H9 (cell line): ENCODE results near the gene TOR1A. TPM values are rescaled to one million over a fixed set of nuclear protein-coding genes. Genes with fewer than 3 reads are reported as not detected.

Source experiments
- DNase-seq: peaks from one replicate; pipeline ENCODE4 v3.0.0-alpha.2; 2017
- H2AFZ ChIP-seq: one replicate; pipeline ENCODE4 v1.6.1; 2013; ENCODE audit warnings: mild to moderate bottlenecking, low read length, control low read depth, moderate library complexity
- H2AK5ac ChIP-seq: 2 replicates; pipeline ENCODE4 v1.6.1; 2013; ENCODE audit warnings: low read length, control low read depth, mixed read lengths; ENCODE audit not compliant: insufficient read length
- H2BK120ac ChIP-seq: one replicate; pipeline ENCODE4 v1.6.1; 2013; ENCODE audit warnings: low read depth, mild to moderate bottlenecking, low read length, control low read depth, inconsistent platforms; ENCODE audit not compliant: poor library complexity, severe bottlenecking
- H2BK12ac ChIP-seq: 2 replicates; pipeline ENCODE4 v1.6.1; 2013; ENCODE audit warnings: low read length, control low read depth, mixed read lengths, low read depth; ENCODE audit not compliant: insufficient read length
- H2BK15ac ChIP-seq: 2 replicates; pipeline ENCODE4 v1.6.1; 2013; ENCODE audit warnings: low read depth, low read length, control low read depth
- H2BK20ac ChIP-seq: one replicate; pipeline ENCODE4 v1.6.1; 2013; ENCODE audit warnings: low read depth, mild to moderate bottlenecking, low read length, control low read depth, inconsistent platforms; ENCODE audit not compliant: poor library complexity, severe bottlenecking
- H2BK5ac ChIP-seq: 2 replicates; pipeline ENCODE4 v1.6.1; 2013; ENCODE audit warnings: low read length, control low read depth, mixed read lengths; ENCODE audit not compliant: insufficient read length
- H3K14ac ChIP-seq: 2 replicates; pipeline ENCODE4 v1.6.1; 2013; ENCODE audit warnings: low read length, control low read depth; ENCODE audit not compliant: insufficient read depth
- H3K18ac ChIP-seq: 2 replicates; pipeline ENCODE4 v1.6.1; 2013; ENCODE audit warnings: low read depth, mild to moderate bottlenecking, mixed read lengths, low read length, control low read depth; ENCODE audit not compliant: insufficient read length
- H3K23ac ChIP-seq: 2 replicates; pipeline ENCODE4 v1.6.1; 2013; ENCODE audit warnings: low read length, control low read depth, mixed read lengths, low read depth; ENCODE audit not compliant: insufficient read length
- H3K23me2 ChIP-seq: 2 replicates; pipeline ENCODE4 v1.6.1; 2013; ENCODE audit warnings: low read depth, mild to moderate bottlenecking, mixed read lengths, low read length, control low read depth; ENCODE audit not compliant: insufficient read length, poor library complexity, severe bottlenecking
- H3K27ac ChIP-seq: 2 replicates; pipeline ENCODE4 v1.5.1; 2013; ENCODE audit warnings: low read length, control low read depth, mixed read lengths, low read depth; ENCODE audit not compliant: insufficient read length
- H3K27me3 ChIP-seq: 2 replicates; pipeline ENCODE4 v1.6.1; 2013; ENCODE audit warnings: low read length, control low read depth, inconsistent platforms; ENCODE audit not compliant: insufficient read depth
- H3K4ac ChIP-seq: 2 replicates; pipeline ENCODE4 v1.6.1; 2013; ENCODE audit warnings: low read depth, mild to moderate bottlenecking, control low read depth, inconsistent platforms, low read length, moderate library complexity
- H3K4me1 ChIP-seq: 2 replicates; pipeline ENCODE4 v1.6.1; 2013; ENCODE audit warnings: low read length, control low read depth, inconsistent platforms; ENCODE audit not compliant: insufficient read depth
- H3K4me2 ChIP-seq: 2 replicates; pipeline ENCODE4 v1.6.1; 2013; ENCODE audit warnings: low read length, control low read depth, mixed read lengths; ENCODE audit not compliant: insufficient read length, insufficient read depth
- H3K56ac ChIP-seq: 2 replicates; pipeline ENCODE4 v1.6.1; 2013; ENCODE audit warnings: low read depth, mild to moderate bottlenecking, mixed read lengths, low read length, control low read depth; ENCODE audit not compliant: insufficient read length
- H3K79me1 ChIP-seq: 2 replicates; pipeline ENCODE4 v1.6.1; 2013; ENCODE audit warnings: low read depth, mild to moderate bottlenecking, moderate library complexity, low read length, control low read depth, inconsistent platforms; ENCODE audit not compliant: insufficient read depth, poor library complexity, severe bottlenecking
- H3K79me2 ChIP-seq: 2 replicates; pipeline ENCODE4 v1.6.1; 2013; ENCODE audit warnings: low read length, control low read depth, inconsistent platforms; ENCODE audit not compliant: insufficient read depth
- H3K9ac ChIP-seq: 2 replicates; pipeline ENCODE4 v1.6.1; 2013; ENCODE audit warnings: low read length, control low read depth, mixed read lengths; ENCODE audit not compliant: insufficient read length; ENCODE audit errors: extremely low read depth
- H3K9me3 ChIP-seq: one replicate; pipeline ENCODE4 v1.6.1; 2013; ENCODE audit warnings: low read depth, low read length, inconsistent platforms; ENCODE audit not compliant: control insufficient read depth
- H3T11ph ChIP-seq: one replicate; pipeline ENCODE4 v1.6.1; 2013; ENCODE audit warnings: mild to moderate bottlenecking, low read length, control low read depth, inconsistent platforms
- H4K20me1 ChIP-seq: one replicate; pipeline ENCODE4 v1.6.1; 2013; ENCODE audit not compliant: control insufficient read depth, insufficient read length, insufficient read depth
- H4K5ac ChIP-seq: 2 replicates; pipeline ENCODE4 v1.6.1; 2013; ENCODE audit warnings: low read depth, mild to moderate bottlenecking, mixed read lengths, low read length, control low read depth; ENCODE audit not compliant: insufficient read length
- H4K8ac ChIP-seq: replicated peaks from 2 replicates; pipeline ENCODE4 v1.6.1; 2013; ENCODE audit warnings: low read length, control low read depth, mixed read lengths, low read depth; ENCODE audit not compliant: insufficient read length
- H4K91ac ChIP-seq: 2 replicates; pipeline ENCODE4 v1.6.1; 2013; ENCODE audit warnings: low read depth, mild to moderate bottlenecking, moderate library complexity, mixed read lengths, low read length, control low read depth; ENCODE audit not compliant: insufficient read length
- H3K27ac Mint-ChIP-seq, 3 experiments: 2 replicates in 2 of 3; 3 replicates in 1 of 3; pipeline ENCODE4 v1.8.0; 2020 to 2021; ENCODE audit warnings: mixed read lengths in 3 of 3, mild to moderate bottlenecking in 1 of 3, moderate library complexity in 1 of 3
- H3K27me3 Mint-ChIP-seq: 2 replicates; pipeline ENCODE4 v1.8.0; 2021; ENCODE audit warnings: low read depth, mild to moderate bottlenecking, moderate library complexity, mixed read lengths
- H3K36me3 Mint-ChIP-seq, 3 experiments: 2 replicates in 2 of 3; 3 replicates in 1 of 3; pipeline ENCODE4 v1.8.0; 2020 to 2021; ENCODE audit warnings: low read depth in 3 of 3, mixed read lengths in 3 of 3; ENCODE audit not compliant: insufficient read depth in 1 of 3
- H3K4me1 Mint-ChIP-seq, 2 experiments: 2 replicates each; pipeline ENCODE4 v1.8.0; 2020; ENCODE audit warnings: mixed read lengths in 2 of 2
- H3K4me3 Mint-ChIP-seq, 2 experiments: 2 replicates in 1 of 2; 3 replicates in 1 of 2; pipeline ENCODE4 v1.8.0; 2020 to 2021; ENCODE audit warnings: mild to moderate bottlenecking in 2 of 2, mixed read lengths in 2 of 2, moderate library complexity in 1 of 2
- H3K9me3 Mint-ChIP-seq, 2 experiments: 2 replicates in 1 of 2; 3 replicates in 1 of 2; pipeline ENCODE4 v1.8.0; 2020; ENCODE audit warnings: mild to moderate bottlenecking in 2 of 2, mixed read lengths in 2 of 2, moderate library complexity in 1 of 2
- CTCF ChIP-seq: fragments of 200-600 bp; sonication (generic); conservative IDR thresholded peaks from 3 replicates; pipeline ENCODE4 v1.8.0; 2021; ENCODE audit warnings: antibody characterized with exemption, mild to moderate bottlenecking
- WGBS: extraction: QIAGEN DNeasy Blood & Tissue Kit; methylation state at CpG from one replicate; pipeline ENCODE4 v1.1.7; 2013; ENCODE audit warnings: missing lambda C conversion rate, low lambda C conversion rate, mixed read lengths; ENCODE audit not compliant: insufficient read length; ENCODE audit errors: extremely low coverage; 5-methylcytosine and 5-hydroxymethylcytosine counted together
- long read RNA-seq: library from polyadenylated mRNA; unstranded; transcript quantifications from one replicate; pipeline ENCODE4 v2.0.0, GENCODE V29; 2020
- total RNA-seq: library from RNA; stranded (reverse); gene quantifications from 2 replicates; pipeline ENCODE4 v1.2.1, GENCODE V29; 2021

The TOR1A gene, protein sequence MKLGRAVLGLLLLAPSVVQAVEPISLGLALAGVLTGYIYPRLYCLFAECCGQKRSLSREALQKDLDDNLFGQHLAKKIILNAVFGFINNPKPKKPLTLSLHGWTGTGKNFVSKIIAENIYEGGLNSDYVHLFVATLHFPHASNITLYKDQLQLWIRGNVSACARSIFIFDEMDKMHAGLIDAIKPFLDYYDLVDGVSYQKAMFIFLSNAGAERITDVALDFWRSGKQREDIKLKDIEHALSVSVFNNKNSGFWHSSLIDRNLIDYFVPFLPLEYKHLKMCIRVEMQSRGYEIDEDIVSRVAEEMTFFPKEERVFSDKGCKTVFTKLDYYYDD
- total RNA-seq, result 57.0 and 60.1 TPM in 2 replicates
- long read RNA-seq, transcript TOR1A-201 (5 exons, 2,076 nt), result major isoform, 443 of 458 reads
- long read RNA-seq, partial matches to known transcripts, result 6 of 458 reads
- long read RNA-seq, other reads (novel, unspliced or antisense), result 8 of 458 reads

DNA sequence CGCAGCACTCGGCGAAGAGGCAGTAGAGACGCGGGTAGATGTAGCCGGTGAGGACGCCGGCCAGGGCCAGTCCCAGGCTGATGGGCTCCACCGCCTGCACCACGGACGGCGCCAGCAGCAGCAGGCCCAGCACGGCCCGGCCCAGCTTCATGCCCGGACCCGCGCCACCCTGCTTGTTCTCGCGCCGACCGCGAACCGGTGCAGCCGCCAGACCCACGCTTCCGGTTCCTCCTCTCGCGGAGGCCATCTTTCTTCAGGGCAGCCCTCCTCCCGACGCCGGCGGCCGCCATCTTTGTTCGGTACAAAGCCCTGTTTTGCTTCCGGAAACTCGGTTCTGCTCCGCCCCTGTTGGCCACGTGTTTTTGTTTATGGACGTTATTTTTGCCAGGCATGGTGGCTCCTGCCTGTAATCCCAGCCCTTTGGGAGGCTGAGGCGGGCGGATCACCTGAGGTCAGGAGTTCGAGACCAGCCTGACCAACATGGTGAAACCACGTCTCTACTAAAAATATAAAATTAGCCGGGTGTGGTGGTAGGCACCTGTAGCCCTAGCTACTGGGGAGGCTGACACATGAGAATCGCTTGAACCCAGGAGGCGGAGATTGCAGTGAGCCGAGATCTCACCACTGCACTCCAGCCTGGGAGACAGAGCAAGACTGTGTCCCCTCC is at the start of gene TOR1A:
TOR1A (minus strand) TSS at position 202 of the 667 bp plus-strand sequence; CDS start at position 151, 51 bp downstream.
- H3K4me1 ChIP-seq, result no peaks in the 10 kb centered on the region
- no CpG with 5 or more reads among the region's 47 CpGs for WGBS
- H3K56ac ChIP-seq, result no peak within 1 kb of the TSS
- H3K27me3 Mint-ChIP-seq, result no peaks in the 10 kb centered on the region
- H3K27ac ChIP-seq, result no peak within 1 kb of the TSS
- no peak within 1 kb of the TSS for H4K8ac ChIP-seq
- no peak within 1 kb of the TSS for H3T11ph ChIP-seq
- no peak within 1 kb of the TSS for H2BK5ac ChIP-seq
- no peak within 1 kb of the TSS for H3K4ac ChIP-seq
- H3K27ac Mint-ChIP-seq, result peak within 1 kb of the TSS; percentile 49 to 88 (median 84); a peak in 5 of 7 replicates
- no peak within 1 kb of the TSS for H3K23ac ChIP-seq
- H4K20me1 ChIP-seq, result no peaks in the 10 kb centered on the region
- no peak for TF ChIP-seq CTCF
- H3K4me1 Mint-ChIP-seq, result peaks cover 7 to 9% of the 10 kb centered on the region in 2 experiments
- peak; percentile 96 for DNase-seq
- no peak within 1 kb of the TSS for H2BK12ac ChIP-seq
- no peaks in the 10 kb centered on the region for H3K9me3 Mint-ChIP-seq
- peak within 1 kb of the TSS; percentile 77 to 87 for H3K4me3 Mint-ChIP-seq
- H3K23me2 ChIP-seq, result peaks cover 5% of the 10 kb centered on the region
- no peak within 1 kb of the TSS for H2BK15ac ChIP-seq
- no peaks in the 10 kb centered on the region; the same call in 1 of the 2 replicates for H3K79me2 ChIP-seq
- H3K36me3 Mint-ChIP-seq, result peaks cover 11 to 51% (median 42%) of the 10 kb centered on the region in 3 experiments; a peak in 6 of 7 replicates
- H3K18ac ChIP-seq, result peak within 1 kb of the TSS; percentile 94
- H4K91ac ChIP-seq, result no peak within 1 kb of the TSS
- no peaks in the 10 kb centered on the region for H3K27me3 ChIP-seq
- H2AFZ ChIP-seq, result no peak within 1 kb of the TSS
- peak within 1 kb of the TSS; percentile 98; the same call in 1 of the 2 replicates for H3K14ac ChIP-seq
- H4K5ac ChIP-seq, result no peak within 1 kb of the TSS
- no peak within 1 kb of the TSS for H2BK120ac ChIP-seq
- peak within 1 kb of the TSS; percentile 66 for H3K4me2 ChIP-seq
- H3K9me3 ChIP-seq, result no peaks in the 10 kb centered on the region
- no peak within 1 kb of the TSS for H2AK5ac ChIP-seq
- H3K9ac ChIP-seq, result peak within 1 kb of the TSS; percentile 90
- H3K79me1 ChIP-seq, result peaks cover 3% of the 10 kb centered on the region
- no peak within 1 kb of the TSS for H2BK20ac ChIP-seq
